CD8-positive, alpha-beta memory T cell (primary cell): Measurements from ENCODE around the gene TM9SF1. TPM values are rescaled to one million over a fixed set of nuclear protein-coding genes. Genes with fewer than 3 reads are reported as not detected.
A peak's percentile ranks its signal among the peaks of the same experiment; 100 is the strongest.

Experiments used
- CTCF ChIA-PET: fragments of 350-600 bp; sonication (Branson Sonifier 250); formaldehyde crosslinking; loops from one replicate; lab custom pipeline; 2021; ENCODE audit warnings: antibody characterized with exemption; lab: Charles Lee
- POLR2A ChIA-PET: fragments of 350-600 bp; sonication (Branson Sonifier 250); formaldehyde crosslinking; loops from one replicate; lab custom pipeline; 2021; ENCODE audit warnings: antibody characterized with exemption; lab: Charles Lee
- DNase-seq, 5 donors: peaks; one replicate each; pipeline versions ENCODE4 v3.0.0 to v3.0.0-alpha.2; 2020 to 2022; ENCODE audit warnings: mixed read lengths in 1 of 5
- H3K27ac ChIP-seq: one replicate; pipeline ENCODE4 v1.7.0; 2013; ENCODE audit warnings: low read depth, mild to moderate bottlenecking, low read length, moderate library complexity
- H3K27me3 ChIP-seq: 2 replicates; pipeline ENCODE4 v1.7.0; 2013; ENCODE audit warnings: low read length, mild to moderate bottlenecking; ENCODE audit not compliant: insufficient read depth, poor library complexity, severe bottlenecking
- H3K36me3 ChIP-seq: 2 replicates; pipeline ENCODE4 v1.7.0; 2013; ENCODE audit warnings: mild to moderate bottlenecking, low read length, moderate library complexity; ENCODE audit not compliant: insufficient read depth
- H3K4me1 ChIP-seq: 2 replicates; pipeline ENCODE4 v1.7.0; 2013; ENCODE audit warnings: mild to moderate bottlenecking, low read length, moderate library complexity; ENCODE audit not compliant: insufficient read depth
- H3K4me3 ChIP-seq: 2 replicates; pipeline ENCODE4 v1.7.0; 2013; ENCODE audit warnings: mild to moderate bottlenecking, low read length
- H3K9me3 ChIP-seq: 2 replicates; pipeline ENCODE4 v1.7.0; 2013; ENCODE audit warnings: mild to moderate bottlenecking, low read length
- H3K27ac Mint-ChIP-seq, 8 donors: one replicate each; pipeline ENCODE4 v1.8.0; 2020 to 2021; ENCODE audit warnings: mixed read lengths in 8 of 8, mild to moderate bottlenecking in 6 of 8, inconsistent platforms in 3 of 8, moderate library complexity in 3 of 8
- H3K27me3 Mint-ChIP-seq, 2 donors: one replicate each; pipeline ENCODE4 v1.8.0; 2020 to 2021; ENCODE audit warnings: mixed read lengths in 2 of 2, mild to moderate bottlenecking in 1 of 2, moderate library complexity in 1 of 2
- H3K36me3 Mint-ChIP-seq, 3 donors: one replicate each; pipeline ENCODE4 v1.8.0; 2020 to 2021; ENCODE audit warnings: mixed read lengths in 3 of 3, inconsistent platforms in 1 of 3, mild to moderate bottlenecking in 1 of 3
- H3K4me1 Mint-ChIP-seq, 3 donors: one replicate each; pipeline ENCODE4 v1.8.0; 2020 to 2021; ENCODE audit warnings: mixed read lengths in 3 of 3, inconsistent platforms in 1 of 3, mild to moderate bottlenecking in 1 of 3
- H3K4me3 Mint-ChIP-seq, 7 donors: one replicate each; pipeline ENCODE4 v1.8.0; 2020 to 2021; ENCODE audit warnings: mixed read lengths in 7 of 7, mild to moderate bottlenecking in 6 of 7, moderate library complexity in 4 of 7, inconsistent platforms in 2 of 7
- H3K9me3 Mint-ChIP-seq, 5 donors: one replicate each; pipeline ENCODE4 v1.8.0; 2020 to 2022; ENCODE audit warnings: mixed read lengths in 5 of 5, mild to moderate bottlenecking in 3 of 5, moderate library complexity in 2 of 5, inconsistent platforms in 1 of 5
- polyA plus RNA-seq: library from polyadenylated mRNA; unstranded; fragments of 300-500 nt; fragmentation: Illumina TruSeq; gene quantifications from one replicate; pipeline ENCODE4 v1.2.3, GENCODE V29; 2021
- total RNA-seq, 2 experiments: library from RNA; stranded (reverse); gene quantifications; one replicate each; pipeline ENCODE4 v1.2.3, GENCODE V29; 2021

TM9SF1 gene
- total and polyA plus RNA-seq, 3 experiments from 2014 or later = 30.0 to 34.0 (median 31.3) TPM

DNA sequence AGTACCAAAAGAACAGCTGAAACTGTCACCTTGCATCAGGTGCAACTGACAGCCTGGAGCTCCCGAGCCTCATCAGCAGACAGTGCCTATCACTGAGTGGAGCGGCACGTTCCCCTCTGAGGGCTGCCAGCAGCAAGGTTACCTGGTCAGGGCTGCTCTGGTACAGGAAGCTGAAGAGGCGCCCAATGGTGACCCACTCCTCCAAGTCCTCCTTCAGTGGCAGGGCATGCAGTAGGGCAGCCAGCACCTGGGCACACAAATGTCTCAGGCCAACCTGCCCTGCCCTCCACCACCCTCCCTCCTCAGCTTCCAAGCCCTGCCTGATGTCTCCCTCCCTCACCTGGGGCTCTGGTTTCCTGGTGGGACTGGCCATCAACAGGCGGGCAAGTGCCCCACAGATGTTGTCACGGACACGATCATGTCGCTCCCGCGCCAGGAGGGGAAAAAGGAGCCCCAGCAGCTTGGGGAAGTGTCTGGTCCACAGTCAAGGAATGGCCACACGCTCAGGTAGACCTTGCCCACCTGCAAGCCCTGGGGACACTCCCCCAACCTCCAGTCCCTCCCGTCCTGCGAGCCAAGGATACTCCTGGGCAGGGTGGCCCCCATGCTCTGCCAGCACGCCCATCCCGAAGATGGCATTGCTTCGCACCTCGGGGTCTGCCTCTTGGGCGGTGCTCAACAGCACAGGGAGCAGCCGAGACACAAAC, 13.7 kb downstream of the TM9SF1 start:
- ChIA-PET POLR2A (no interaction called here), CTCF (interaction anchor here (1.0 to 2.7 kb wide), 4 partner anchors 18 to 250 kb away, joined by 3 to 16 read pairs (median 4); partner anchors contain the start of genes IRF9 and PSME2)
- Mint-ChIP-seq H3K9me3 (no peaks in the 10 kb centered on the region), H3K27me3 (no peaks in the 10 kb centered on the region), H3K4me3 (peak overlapping the region in 1 of 7 donors; percentile 84), H3K27ac (peak overlapping the region in 3 of 8 donors; percentile 17 to 86 (median 19)), H3K36me3 (peaks cover 0 to 96% (median 4%) of the 10 kb centered on the region in 3 donors), H3K4me1 (peaks cover 3 to 4% (median 3%) of the 10 kb centered on the region in 3 donors)
- H3K9me3 ChIP-seq = no peaks in the 10 kb centered on the region
- H3K4me1 ChIP-seq = no peaks in the 10 kb centered on the region
- no peak overlapping the region for H3K27ac ChIP-seq
- peaks cover 44% of the 10 kb centered on the region for H3K36me3 ChIP-seq
- H3K4me3 ChIP-seq = no peak overlapping the region
- H3K27me3 ChIP-seq = no peaks in the 10 kb centered on the region
- no peak for DNase-seq

DNA sequence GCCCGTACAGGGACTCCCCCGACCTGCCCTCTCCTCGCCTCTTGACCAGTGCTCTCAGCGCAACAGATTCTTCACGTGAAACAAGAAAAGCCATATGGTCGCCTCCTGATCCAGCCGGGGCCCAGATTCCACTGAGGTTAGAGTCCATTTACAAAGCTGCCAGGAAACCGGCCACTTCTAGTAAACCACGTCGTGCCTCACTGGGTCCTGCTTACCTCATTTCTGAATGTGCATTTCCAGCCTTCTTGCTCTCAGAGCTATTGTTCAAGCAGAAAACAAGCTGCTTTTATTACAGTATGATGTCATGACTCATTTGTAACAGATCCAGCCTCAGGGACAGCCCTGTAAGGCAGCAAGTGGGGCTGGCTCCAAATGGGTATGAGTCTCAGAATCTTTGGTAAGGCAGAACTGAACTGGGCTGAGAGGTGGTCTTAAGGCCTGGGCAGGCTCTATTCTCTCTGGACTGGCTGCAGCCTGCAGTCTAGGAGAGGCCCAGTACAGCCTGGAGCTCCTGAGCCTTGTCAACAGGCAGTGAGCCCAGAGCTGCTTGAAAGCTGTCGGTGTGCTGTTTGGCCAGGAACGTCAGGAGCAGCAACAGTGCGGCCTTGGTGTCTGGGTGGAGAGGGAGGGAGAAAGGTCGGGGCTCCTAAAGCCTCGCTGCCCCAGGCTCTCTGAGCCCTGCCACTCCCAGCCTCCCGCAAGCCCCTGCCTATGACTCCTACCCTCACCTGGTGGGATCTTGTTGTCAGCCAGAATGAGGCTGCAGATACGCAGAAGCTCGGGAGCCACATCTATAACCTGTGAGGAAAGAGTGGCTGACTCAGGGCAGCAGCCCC, 15.1 kb downstream of the TM9SF1 start:
- Mint-ChIP-seq H3K4me3 (no peak overlapping the region), H3K36me3 (peaks cover 0 to 90% (median 4%) of the 10 kb centered on the region in 3 donors), H3K9me3 (no peaks in the 10 kb centered on the region), H3K27ac (peak overlapping the region in 5 of 8 donors; percentile 23 to 86 (median 38)), H3K27me3 (no peaks in the 10 kb centered on the region), H3K4me1 (peaks cover 2 to 7% (median 6%) of the 10 kb centered on the region in 3 donors)
- no peak overlapping the region for H3K4me3 ChIP-seq
- no peaks in the 10 kb centered on the region for H3K27me3 ChIP-seq
- H3K9me3 ChIP-seq = no peaks in the 10 kb centered on the region
- POLR2A ChIA-PET = no interaction called here
- no peak for DNase-seq
- CTCF ChIA-PET = interaction anchor here (0.9 to 2.7 kb wide), 5 partner anchors 10 to 251 kb away, joined by 3 to 16 read pairs (median 4); partner anchors contain the start of gene IRF9
- peaks cover 32% of the 10 kb centered on the region for H3K36me3 ChIP-seq
- H3K4me1 ChIP-seq = no peaks in the 10 kb centered on the region
- H3K27ac ChIP-seq = no peak overlapping the region

DNA sequence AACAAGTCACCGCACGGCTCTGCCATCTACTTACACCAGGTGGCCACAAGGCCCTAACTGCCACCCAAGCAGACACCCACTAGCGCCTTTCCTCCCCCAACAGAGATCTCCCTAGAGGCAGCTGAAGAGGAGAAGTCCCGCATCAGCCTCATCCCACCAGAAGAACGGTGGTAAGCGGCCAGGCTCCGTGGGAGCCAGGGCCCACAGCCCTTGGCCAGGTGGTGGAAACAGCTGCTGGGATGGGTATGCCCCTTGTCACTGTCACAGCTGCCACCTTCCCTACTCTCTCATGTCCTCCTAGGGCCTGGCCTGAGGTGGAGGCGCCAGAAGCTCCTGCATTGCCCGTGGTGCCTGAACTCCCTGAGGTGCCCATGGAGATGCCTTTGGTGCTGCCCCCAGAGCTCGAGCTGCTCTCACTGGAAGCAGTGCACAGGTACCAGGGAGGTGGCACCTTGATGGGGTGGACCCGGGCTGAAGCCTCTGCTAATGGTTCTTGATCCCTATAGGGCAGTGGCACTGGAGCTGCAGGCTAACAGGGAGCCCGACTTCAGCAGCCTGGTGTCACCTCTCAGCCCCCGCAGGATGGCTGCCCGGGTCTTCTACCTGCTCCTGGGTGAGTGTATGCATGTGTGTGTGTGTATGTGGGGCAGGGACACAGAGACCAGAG, 15.8 kb downstream of the TM9SF1 start:
- no peaks in the 10 kb centered on the region for H3K9me3 Mint-ChIP-seq
- CTCF ChIA-PET = interaction anchor here (0.9 to 2.7 kb wide), 3 partner anchors 9 to 70 kb away, joined by 3 to 16 read pairs (median 4); partner anchors contain the start of gene IRF9

DNA sequence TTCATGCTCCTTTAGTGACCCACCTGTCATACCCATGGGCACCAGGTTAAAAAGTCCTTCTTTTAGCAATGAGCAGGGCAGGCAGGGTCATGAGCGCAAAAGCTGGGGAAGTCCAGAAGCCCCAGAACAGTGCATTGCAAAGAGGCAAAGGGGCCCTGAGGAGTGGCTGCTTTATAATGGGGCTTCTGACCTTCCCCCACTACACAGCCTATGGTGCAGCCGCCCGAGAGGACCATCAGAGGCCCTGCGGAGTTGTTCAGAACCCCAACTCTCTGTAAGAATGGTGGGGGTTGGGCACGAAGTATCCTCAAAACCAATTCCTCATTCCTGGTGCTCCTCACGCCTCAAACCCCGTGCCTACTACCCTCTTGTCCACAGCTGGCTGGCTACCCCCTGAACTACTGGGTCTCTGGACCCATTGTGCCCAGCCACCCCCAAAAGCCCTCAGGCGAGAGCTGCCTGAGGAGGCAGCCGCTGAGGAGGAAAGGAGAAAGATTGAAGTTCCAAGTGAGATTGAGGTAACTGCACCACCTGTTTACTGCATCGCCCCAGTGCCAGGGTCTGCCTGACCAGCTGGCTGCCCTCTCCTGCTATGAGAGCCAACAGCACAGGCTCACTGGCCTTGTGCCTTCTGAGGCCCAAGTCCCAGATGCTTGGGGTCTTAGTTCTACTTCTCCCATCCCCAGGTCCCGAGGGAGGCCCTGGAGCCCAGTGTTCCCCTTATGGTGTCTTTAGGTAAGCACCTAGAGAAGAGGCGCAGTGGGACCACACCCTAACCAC, 16.7 kb downstream of the TM9SF1 start:
- Mint-ChIP-seq H3K36me3 (peaks cover 0 to 85% (median 9%) of the 10 kb centered on the region in 3 donors), H3K27ac (peak overlapping the region in 2 of 8 donors; percentile 22 to 23), H3K4me3 (no peak overlapping the region), H3K9me3 (no peaks in the 10 kb centered on the region), H3K4me1 (peaks cover 13 to 15% (median 15%) of the 10 kb centered on the region in 3 donors), H3K27me3 (no peaks in the 10 kb centered on the region)
- CTCF ChIA-PET = interaction anchor here (0.9 to 1.7 kb wide), 2 partner anchors 41 to 69 kb away, joined by 3 read pairs; no protein-coding TSS in a partner anchor
- no peaks in the 10 kb centered on the region for H3K9me3 ChIP-seq
- H3K4me1 ChIP-seq = no peaks in the 10 kb centered on the region
- H3K27me3 ChIP-seq = no peaks in the 10 kb centered on the region
- no peak for DNase-seq
- no peak overlapping the region for H3K27ac ChIP-seq
- no peak overlapping the region for H3K4me3 ChIP-seq
- peaks cover 23% of the 10 kb centered on the region for H3K36me3 ChIP-seq
- POLR2A ChIA-PET = no interaction called here

More for the DNA sequence above, 15.8 kb downstream of the TM9SF1 start:
- Histone ChIP-seq H3K27ac (no peak overlapping the region), H3K9me3 (no peaks in the 10 kb centered on the region), H3K36me3 (peaks cover 24% of the 10 kb centered on the region), H3K4me3 (no peak overlapping the region), H3K27me3 (no peaks in the 10 kb centered on the region), H3K4me1 (no peaks in the 10 kb centered on the region)
- H3K27me3 Mint-ChIP-seq = no peaks in the 10 kb centered on the region
- no peak for DNase-seq
- H3K4me3 Mint-ChIP-seq = no peak overlapping the region
- H3K4me1 Mint-ChIP-seq = peaks cover 10 to 14% (median 14%) of the 10 kb centered on the region in 3 donors
- peak overlapping the region in 3 of 8 donors; percentile 22 to 90 (median 23) for H3K27ac Mint-ChIP-seq
- POLR2A ChIA-PET = no interaction called here
- H3K36me3 Mint-ChIP-seq = peaks cover 0 to 91% (median 8%) of the 10 kb centered on the region in 3 donors

DNA sequence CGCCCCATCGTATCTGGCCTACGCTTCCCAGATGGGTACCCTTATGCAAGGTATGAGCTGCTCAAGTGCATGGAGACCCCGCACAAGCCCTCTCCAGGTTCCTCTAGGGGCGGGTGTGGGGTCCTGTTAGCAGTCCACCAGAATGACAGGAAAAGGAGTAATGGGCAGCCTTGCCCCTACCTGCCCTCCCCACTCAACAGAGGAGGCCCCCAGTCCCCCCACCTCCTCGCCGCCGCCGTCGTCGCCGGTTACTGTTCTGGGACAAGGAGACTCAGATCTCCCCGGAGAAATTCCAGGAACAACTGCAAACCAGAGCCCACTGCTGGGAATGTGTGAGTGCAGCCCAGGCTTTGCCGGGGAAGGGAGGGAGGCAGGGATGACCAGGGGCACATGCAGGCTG, 17.4 kb downstream of the TM9SF1 start:
- Histone ChIP-seq H3K36me3 (peaks cover 19% of the 10 kb centered on the region), H3K4me3 (no peak overlapping the region), H3K9me3 (no peaks in the 10 kb centered on the region), H3K27ac (no peak overlapping the region), H3K4me1 (no peaks in the 10 kb centered on the region), H3K27me3 (no peaks in the 10 kb centered on the region)
- no peak for DNase-seq
- Mint-ChIP-seq H3K4me3 (no peak overlapping the region), H3K9me3 (no peaks in the 10 kb centered on the region), H3K36me3 (peaks cover 0 to 78% (median 9%) of the 10 kb centered on the region in 3 donors), H3K27me3 (no peaks in the 10 kb centered on the region), H3K27ac (peak overlapping the region in 1 of 8 donors; percentile 42), H3K4me1 (peaks cover 19 to 22% (median 19%) of the 10 kb centered on the region in 3 donors)
- ChIA-PET CTCF (interaction anchor here (1.7 kb wide), 1 partner anchor 42 kb away, joined by 3 read pairs; no protein-coding TSS in a partner anchor), POLR2A (no interaction called here)

DNA sequence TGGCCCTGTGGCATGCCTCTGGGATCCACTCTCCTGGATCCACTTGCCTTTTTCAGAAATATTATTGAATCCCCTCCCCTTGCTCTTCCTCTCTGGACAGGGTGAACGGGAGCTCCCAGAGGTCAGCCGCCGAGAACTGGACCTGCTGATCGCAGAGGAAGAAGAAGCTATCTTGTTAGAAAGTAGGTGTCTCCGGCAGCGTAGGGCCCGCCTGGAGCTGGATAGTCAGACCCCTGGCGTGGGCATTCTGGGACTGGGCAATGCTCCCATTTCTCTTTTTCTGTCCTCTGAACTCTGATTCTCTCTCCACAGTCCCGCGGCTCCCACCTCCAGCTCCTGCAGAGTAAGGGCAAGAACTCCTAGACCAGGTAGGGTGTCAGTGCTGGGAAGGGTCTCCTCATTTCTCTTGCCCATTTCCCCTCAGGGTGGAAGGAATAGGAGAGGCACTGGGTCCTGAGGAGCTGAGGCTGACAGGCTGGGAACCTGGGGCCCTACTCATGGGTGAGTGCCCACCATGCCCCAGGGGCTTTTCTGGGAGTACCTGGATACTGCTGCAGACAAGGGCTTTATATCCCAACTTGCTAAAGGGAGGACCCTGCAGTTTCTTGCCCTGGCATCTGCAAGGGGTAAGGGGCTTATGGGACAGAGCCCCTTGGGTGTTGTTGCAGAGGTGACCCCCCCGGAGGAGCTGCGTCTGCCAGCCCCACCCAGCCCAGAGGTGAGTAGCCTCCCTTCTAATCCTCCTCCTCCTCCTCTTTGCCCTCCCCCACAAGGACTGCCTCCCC, 18.0 kb downstream of the TM9SF1 start:
- DNase-seq = no peak
- peaks cover 0 to 72% (median 9%) of the 10 kb centered on the region in 3 donors for H3K36me3 Mint-ChIP-seq
- H3K4me1 Mint-ChIP-seq = peaks cover 22 to 25% (median 23%) of the 10 kb centered on the region in 3 donors
- H3K27ac ChIP-seq = no peak overlapping the region
- no peak overlapping the region for H3K4me3 ChIP-seq
- H3K9me3 ChIP-seq = no peaks in the 10 kb centered on the region
- no peaks in the 10 kb centered on the region for H3K4me1 ChIP-seq
- H3K36me3 ChIP-seq = peaks cover 19% of the 10 kb centered on the region
- ChIA-PET CTCF (interaction anchor here (1.7 kb wide), 1 partner anchor 43 kb away, joined by 3 read pairs; no protein-coding TSS in a partner anchor), POLR2A (interaction anchor here (0.6 kb wide), 1 partner anchor 27 kb away, joined by 3 read pairs; no protein-coding TSS in a partner anchor)
- H3K27ac Mint-ChIP-seq = peak overlapping the region in 4 of 8 donors; percentile 31 to 79 (median 44)
- H3K9me3 Mint-ChIP-seq = no peaks in the 10 kb centered on the region
- no peaks in the 10 kb centered on the region for H3K27me3 ChIP-seq
- no peak overlapping the region for H3K4me3 Mint-ChIP-seq
- H3K27me3 Mint-ChIP-seq = no peaks in the 10 kb centered on the region
